ENCODE data around the gene CDH13. TPM values are rescaled to one million over a fixed set of nuclear protein-coding genes. Genes with fewer than 3 reads are reported as not detected.

The CDH13 gene
- total and polyA plus RNA-seq, 9 of the 15 experiments (the other 6 are each of a cell fraction or from before 2014, with no cell fraction given), result 0.03 TPM; not detected in 8

- TF ChIP-seq NR2F6 (CRISPR knock-in tag; IDR thresholded peaks at IDR 0.05), result no peak
- TF ChIP-seq NFIC (IDR thresholded peaks at IDR 0.05), result no peak
- no peak for TF ChIP-seq EHMT2 (IDR thresholded peaks at IDR 0.05)
- TF ChIP-seq NR1H2 (CRISPR knock-in tag; IDR thresholded peaks at IDR 0.05), result no peak
- TF ChIP-seq, protein P1, sequence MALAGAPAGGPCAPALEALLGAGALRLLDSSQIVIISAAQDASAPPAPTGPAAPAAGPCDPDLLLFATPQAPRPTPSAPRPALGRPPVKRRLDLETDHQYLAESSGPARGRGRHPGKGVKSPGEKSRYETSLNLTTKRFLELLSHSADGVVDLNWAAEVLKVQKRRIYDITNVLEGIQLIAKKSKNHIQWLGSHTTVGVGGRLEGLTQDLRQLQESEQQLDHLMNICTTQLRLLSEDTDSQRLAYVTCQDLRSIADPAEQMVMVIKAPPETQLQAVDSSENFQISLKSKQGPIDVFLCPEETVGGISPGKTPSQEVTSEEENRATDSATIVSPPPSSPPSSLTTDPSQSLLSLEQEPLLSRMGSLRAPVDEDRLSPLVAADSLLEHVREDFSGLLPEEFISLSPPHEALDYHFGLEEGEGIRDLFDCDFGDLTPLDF (CRISPR knock-in tag; IDR thresholded peaks at IDR 0.05), result no peak
- TF ChIP-seq XRCC3 (IDR thresholded peaks at IDR 0.05), result no peak
Measured at GRCh38 chr16:83586461-83587200, 959.9 kb downstream of the CDH13 start (continued).

- in situ Hi-C loops (cut with MboI) (no loop called here), intact Hi-C loops (cut with micrococcal nuclease) (no loop called here)
- Histone ChIP-seq H3K4me2 (ENCODE audit: insufficient read depth, low read length) (no peak overlapping the region), H2AFZ (ENCODE audit: low read depth, low read length) (no peak overlapping the region), H3K27ac (ENCODE audit: extremely low read depth, low read depth, low read length) (no peak overlapping the region), H3K9ac (ENCODE audit: insufficient read depth in 1 of 2, low read depth in 2 of 2, low read length in 2 of 2) (no peak overlapping the region), H3K9me3 (replicated peaks; ENCODE audit: control insufficient read depth, insufficient read depth, low read depth, low read length) (no peaks in the 10 kb centered on the region), H3K4me3 (no peak overlapping the region), H3K4me1 (replicated peaks in 1 of 2; ENCODE audit: control insufficient read depth in 2 of 2, insufficient read depth in 2 of 2, low read length in 2 of 2) (no peaks in the 10 kb centered on the region), H3K36me3 (ENCODE audit: control insufficient read depth, insufficient read depth, low read length) (no peaks in the 10 kb centered on the region), H4K20me1 (replicated peaks; ENCODE audit: control insufficient read depth, insufficient read depth, low read length) (no peaks in the 10 kb centered on the region; the same call in 1 of the 2 replicates), H3K9me1 (ENCODE audit: control insufficient read depth, insufficient read depth, low read length) (no peaks in the 10 kb centered on the region), H3K27me3 (ENCODE audit: control insufficient read depth in 2 of 2, insufficient read depth in 2 of 2, low read length in 2 of 2) (peaks cover 8% of the 10 kb centered on the region in 2 experiments; a peak in 3 of 5 replicates), H3K79me2 (ENCODE audit: control insufficient read depth, insufficient read depth, low read length) (no peaks in the 10 kb centered on the region)
- ChIA-PET POLR2A (no interaction called here), CTCF (ENCODE audit: low intra/inter-chr PET ratio) (no interaction called here)
- no TSS peak for BruUV-seq (replicated peaks)
- WGBS (ENCODE audit: insufficient coverage, low coverage, missing lambda C conversion rate), result under 1% methylated on average over 12 of the region's 12 CpGs
- DNase-seq (ENCODE audit: extremely low read depth in 1 of 4, low spot score in 3 of 4), result no peak
- FAIRE-seq, result no peak
- no peak for ATAC-seq
- TF ChIP-seq ZNF507 (tag; conservative IDR thresholded peaks at IDR 0.05) (no peak), ZNF41 (CRISPR knock-in tag; conservative IDR thresholded peaks at IDR 0.05) (no peak), RAD51 (IDR thresholded peaks at IDR 0.05; ENCODE audit: borderline replicate concordance, low read depth) (no peak), ZNF561 (CRISPR knock-in tag; conservative IDR thresholded peaks at IDR 0.05) (no peak), TBL1XR1 (IDR thresholded peaks at IDR 0.05; ENCODE audit: low read length in 2 of 2) (no peak), RNF219 (CRISPR knock-in tag; IDR thresholded peaks at IDR 0.05) (no peak)
- TF ChIP-seq, protein P2, sequence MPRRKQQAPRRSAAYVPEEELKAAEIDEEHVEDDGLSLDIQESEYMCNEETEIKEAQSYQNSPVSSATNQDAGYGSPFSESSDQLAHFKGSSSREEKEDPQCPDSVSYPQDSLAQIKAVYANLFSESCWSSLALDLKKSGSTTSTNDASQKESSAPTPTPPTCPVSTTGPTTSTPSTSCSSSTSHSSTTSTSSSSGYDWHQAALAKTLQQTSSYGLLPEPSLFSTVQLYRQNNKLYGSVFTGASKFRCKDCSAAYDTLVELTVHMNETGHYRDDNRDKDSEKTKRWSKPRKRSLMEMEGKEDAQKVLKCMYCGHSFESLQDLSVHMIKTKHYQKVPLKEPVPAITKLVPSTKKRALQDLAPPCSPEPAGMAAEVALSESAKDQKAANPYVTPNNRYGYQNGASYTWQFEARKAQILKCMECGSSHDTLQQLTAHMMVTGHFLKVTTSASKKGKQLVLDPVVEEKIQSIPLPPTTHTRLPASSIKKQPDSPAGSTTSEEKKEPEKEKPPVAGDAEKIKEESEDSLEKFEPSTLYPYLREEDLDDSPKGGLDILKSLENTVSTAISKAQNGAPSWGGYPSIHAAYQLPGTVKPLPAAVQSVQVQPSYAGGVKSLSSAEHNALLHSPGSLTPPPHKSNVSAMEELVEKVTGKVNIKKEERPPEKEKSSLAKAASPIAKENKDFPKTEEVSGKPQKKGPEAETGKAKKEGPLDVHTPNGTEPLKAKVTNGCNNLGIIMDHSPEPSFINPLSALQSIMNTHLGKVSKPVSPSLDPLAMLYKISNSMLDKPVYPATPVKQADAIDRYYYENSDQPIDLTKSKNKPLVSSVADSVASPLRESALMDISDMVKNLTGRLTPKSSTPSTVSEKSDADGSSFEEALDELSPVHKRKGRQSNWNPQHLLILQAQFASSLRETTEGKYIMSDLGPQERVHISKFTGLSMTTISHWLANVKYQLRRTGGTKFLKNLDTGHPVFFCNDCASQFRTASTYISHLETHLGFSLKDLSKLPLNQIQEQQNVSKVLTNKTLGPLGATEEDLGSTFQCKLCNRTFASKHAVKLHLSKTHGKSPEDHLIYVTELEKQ (CRISPR knock-in tag; IDR thresholded peaks at IDR 0.05), result no peak
Measured at GRCh38 chr16:83587201-83587600, 960.4 kb downstream of the CDH13 start.

Data from K562 (cell line).